ENCODE results near the gene ACBD4.

- TF ChIP-seq CTCF (IDR thresholded peaks at IDR 0.05) = no peak
- no peak for TF ChIP-seq POLR2AphosphoS5 (IDR thresholded peaks at IDR 0.05)
- TF ChIP-seq POLR2A (IDR thresholded peaks at IDR 0.05) = no peak
- TF ChIP-seq EP300 (IDR thresholded peaks at IDR 0.05) = no peak
Observed at GRCh38 chr17:45150911-45151809, 15.7 kb downstream of the ACBD4 start.

All from gastroesophageal sphincter (tissue), 3 donors.